ENCODE results near the gene C11orf71. TPM values are rescaled to one million over a fixed set of nuclear protein-coding genes. Genes with fewer than 3 reads are reported as not detected.

C11orf71 gene, protein sequence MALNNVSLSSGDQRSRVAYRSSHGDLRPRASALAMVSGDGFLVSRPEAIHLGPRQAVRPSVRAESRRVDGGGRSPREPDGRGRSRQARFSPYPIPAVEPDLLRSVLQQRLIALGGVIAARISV
- total RNA-seq, result 4.0 and 7.3 TPM in 2 replicates

DNA sequence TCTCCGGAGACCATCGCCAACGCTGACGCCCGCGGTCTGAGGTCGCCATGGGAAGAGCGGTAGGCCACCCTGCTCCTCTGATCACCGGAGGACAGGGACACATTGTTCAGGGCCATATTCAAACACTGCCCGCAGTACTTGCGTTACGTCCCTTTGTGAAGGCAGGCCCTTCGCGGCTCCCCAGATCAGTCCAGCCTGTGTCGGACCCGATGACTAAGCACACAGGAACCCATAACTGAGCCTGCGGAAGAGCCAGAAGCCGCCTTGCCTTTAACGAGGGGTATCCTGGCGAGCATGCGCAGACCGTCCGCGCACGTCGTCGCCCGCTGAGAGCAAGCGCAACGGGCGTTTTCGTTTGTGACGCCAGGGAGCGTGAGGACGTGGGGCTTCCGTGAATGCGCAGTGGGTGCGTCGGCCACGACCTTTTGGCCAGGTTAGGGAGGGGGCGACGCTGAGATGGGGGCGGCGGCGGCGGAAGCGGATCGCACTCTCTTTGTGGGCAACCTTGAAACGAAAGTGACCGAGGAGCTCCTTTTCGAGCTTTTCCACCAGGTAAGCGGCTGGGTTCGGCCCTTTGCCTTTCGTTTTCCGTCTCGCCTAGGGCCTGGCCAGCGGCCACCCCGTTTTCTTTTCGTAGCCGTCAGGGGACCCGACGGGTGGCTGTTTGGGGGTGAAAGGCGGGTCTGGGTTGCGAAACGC lies at the start of gene C11orf71, which contains the start of gene RBM7:
TSS of gene C11orf71 (minus strand) at position 296 of the 699 bp plus-strand sequence. CDS start at position 116, 180 bp downstream.
TSS of gene RBM7 (plus strand) at position 451 of the 699 bp plus-strand sequence. CDS start at position 457, 6 bp downstream.

DNA sequence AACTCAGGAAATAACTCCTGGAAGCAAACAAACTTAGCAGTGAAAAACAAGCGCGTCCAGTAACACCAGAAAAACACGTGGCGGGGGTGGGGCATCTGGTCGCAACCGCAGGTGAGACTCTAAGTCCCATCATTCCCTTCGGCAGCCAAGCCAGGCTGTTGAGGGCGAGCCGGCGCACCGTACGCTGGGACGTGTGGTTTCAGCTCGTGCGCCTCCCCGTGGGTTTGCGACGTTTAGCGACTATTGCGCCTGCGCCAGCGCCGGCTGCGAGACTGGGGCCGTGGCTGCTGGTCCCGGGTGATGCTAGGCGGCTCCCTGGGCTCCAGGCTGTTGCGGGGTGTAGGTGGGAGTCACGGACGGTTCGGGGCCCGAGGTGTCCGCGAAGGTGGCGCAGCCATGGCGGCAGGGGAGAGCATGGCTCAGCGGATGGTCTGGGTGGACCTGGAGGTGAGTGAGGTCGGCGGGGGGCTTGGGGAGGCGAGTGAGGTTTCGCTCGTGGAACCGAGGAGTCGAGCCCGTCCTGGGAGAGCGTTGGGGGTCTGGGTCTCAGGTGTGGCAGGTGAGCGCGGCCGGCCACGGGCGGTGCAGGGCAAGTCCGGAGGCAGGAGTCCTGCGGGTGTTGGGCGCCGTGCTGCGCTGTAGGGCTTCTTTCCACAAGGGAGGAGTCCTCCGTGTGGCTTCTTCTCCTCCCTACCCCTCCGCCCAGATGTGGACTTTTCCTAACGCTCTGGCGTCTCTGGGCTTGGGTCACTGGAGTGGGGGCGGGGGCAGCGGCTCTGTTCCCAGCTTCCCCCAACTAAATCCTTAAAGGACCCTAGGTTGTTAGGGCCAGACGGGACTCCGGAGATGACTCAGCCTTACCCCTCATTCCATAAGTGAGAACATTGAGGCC lies 39.2 kb upstream of the C11orf71 start, which contains the start of gene REXO2:
TSS of gene REXO2 (plus strand) at position 239 of the 892 bp plus-strand sequence. CDS start at position 301, 62 bp downstream.

Other genes with a start within 250 kb of the C11orf71 start
- gene NNMT, start 104.1 kb downstream of the C11orf71 start, total RNA-seq, result 292 and 504 TPM in 2 replicates
- 25.3 and 31.4 TPM in 2 replicates for gene RBM7, start 155 bp upstream of the C11orf71 start, total RNA-seq
- 103 and 231 TPM in 2 replicates for gene REXO2, start 39.0 kb upstream of the C11orf71 start, total RNA-seq
- gene NXPE1, start 159.4 kb upstream of the C11orf71 start, total RNA-seq, result not detected in 2 replicates
- not detected in 2 replicates for gene NXPE4, start 195.3 kb upstream of the C11orf71 start, total RNA-seq